HG02642 (cell line): Measurements from ENCODE around the gene ZNF331.

ENCODE experiments used
- ATAC-seq: cut with Tn5 transposase; IDR thresholded peaks from one replicate; pipeline ENCODE4 v1.9.1; 2021; ENCODE audit warnings: mild to moderate bottlenecking; ENCODE audit not compliant: unreplicated experiment, poor library complexity

Gene ZNF331

GRCh38 chr19:53555352-53555751 lies 17.4 kb downstream of the ZNF331 start:
- no peak for ATAC-seq

GRCh38 chr19:53571339-53571738 lies 33.4 kb downstream of the ZNF331 start:
- ATAC-seq, result no peak

- ATAC-seq, result no peak
Measured at GRCh38 chr19:53576941-53577653, 39.2 kb downstream of the ZNF331 start.

GRCh38 chr19:53577968-53578367 lies 40.0 kb downstream of the ZNF331 start:
- ATAC-seq, result no peak

GRCh38 chr19:53579518-53579917 lies 41.6 kb downstream of the ZNF331 start:
- ATAC-seq, result no peak

- no peak for ATAC-seq
Measured at GRCh38 chr19:53580871-53581835, 43.2 kb downstream of the ZNF331 start.

- ATAC-seq, result no peak
Measured at GRCh38 chr19:53581871-53582279, 43.9 kb downstream of the ZNF331 start.

GRCh38 chr19:53583181-53583580 lies 45.2 kb downstream of the ZNF331 start:
- no peak for ATAC-seq

- ATAC-seq, result no peak
Measured at GRCh38 chr19:53586277-53586691, 48.3 kb downstream of the ZNF331 start.

- no peak for ATAC-seq
Measured at GRCh38 chr19:53594811-53595509, 57.0 kb downstream of the ZNF331 start.

- no peak for ATAC-seq
Measured at GRCh38 chr19:53595510-53595867, 57.5 kb downstream of the ZNF331 start.

- no peak for ATAC-seq
Measured at GRCh38 chr19:53596056-53596455, 58.1 kb downstream of the ZNF331 start.

GRCh38 chr19:53597023-53597422 lies 59.1 kb downstream of the ZNF331 start:
- ATAC-seq, result no peak

- no peak for ATAC-seq
Measured at GRCh38 chr19:53598361-53598760, 60.4 kb downstream of the ZNF331 start.

GRCh38 chr19:53600217-53600616 lies 62.3 kb downstream of the ZNF331 start:
- ATAC-seq, result no peak

GRCh38 chr19:53606031-53606430 lies 68.1 kb downstream of the ZNF331 start:
- no peak for ATAC-seq

- ATAC-seq, result no peak
Measured at GRCh38 chr19:53608381-53608780, 70.4 kb downstream of the ZNF331 start.

GRCh38 chr19:53612762-53613526 lies 75.0 kb downstream of the ZNF331 start:
- ATAC-seq, result no peak

- ATAC-seq, result no peak
Measured at GRCh38 chr19:53621885-53622740, 84.2 kb downstream of the ZNF331 start.
